ENCODE results near the gene SLC6A9.

Gene SLC6A9

DNA sequence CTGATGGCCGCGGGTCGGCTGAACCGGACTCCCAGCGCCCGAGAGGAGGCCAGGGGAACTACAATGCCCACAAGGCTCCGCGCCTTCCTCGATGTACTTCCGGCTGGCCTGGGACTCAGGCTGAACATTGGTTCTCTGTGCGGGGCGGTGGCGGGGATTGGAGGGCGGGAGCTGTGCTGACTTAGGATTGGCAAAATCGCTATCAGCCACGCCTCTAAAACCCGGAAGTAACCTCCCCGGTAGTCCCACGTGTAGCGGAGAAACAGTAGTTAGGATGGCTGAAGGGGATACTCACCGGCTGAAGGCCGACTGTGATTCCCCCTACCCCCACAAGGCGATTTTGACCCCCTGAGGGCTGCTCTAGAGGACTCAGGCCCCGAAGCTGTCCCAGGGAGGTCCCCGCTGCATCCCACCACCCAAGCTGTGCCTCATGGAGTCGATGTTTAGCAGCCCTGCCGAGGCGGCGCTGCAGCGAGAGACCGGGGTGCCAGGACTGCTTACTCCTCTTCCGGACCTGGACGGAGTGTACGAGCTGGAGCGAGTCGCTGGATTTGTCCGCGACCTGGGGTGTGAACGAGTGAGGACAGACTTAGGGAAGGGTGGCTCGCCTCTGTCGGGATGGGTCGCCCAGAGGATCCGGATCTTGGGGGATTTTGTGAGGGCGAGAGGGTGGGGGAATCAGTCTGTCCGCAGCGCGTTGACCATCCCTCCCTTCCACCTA, 61.4 kb downstream of the SLC6A9 start, which contains the start of gene DPH2:
Gene DPH2, plus strand, starts transcription at position 265 of the 721 bp plus-strand sequence. Its CDS starts 166 bp downstream, at position 431.
- DNase-seq (ENCODE audit: low read depth, low spot score) = peak; percentile 99

GRCh38 chr1:43969416-43969745, 61.9 kb downstream of the SLC6A9 start:
- DNase-seq (ENCODE audit: low read depth, low spot score) = no peak

GRCh38 chr1:43968348-43968948, 62.8 kb downstream of the SLC6A9 start:
- peak; percentile 54 for DNase-seq (ENCODE audit: low read depth, low spot score)

- DNase-seq (ENCODE audit: low read depth, low spot score) = no peak
These were observed 65.9 kb downstream of the SLC6A9 start for GRCh38 chr1:43965316-43965715.

DNA sequence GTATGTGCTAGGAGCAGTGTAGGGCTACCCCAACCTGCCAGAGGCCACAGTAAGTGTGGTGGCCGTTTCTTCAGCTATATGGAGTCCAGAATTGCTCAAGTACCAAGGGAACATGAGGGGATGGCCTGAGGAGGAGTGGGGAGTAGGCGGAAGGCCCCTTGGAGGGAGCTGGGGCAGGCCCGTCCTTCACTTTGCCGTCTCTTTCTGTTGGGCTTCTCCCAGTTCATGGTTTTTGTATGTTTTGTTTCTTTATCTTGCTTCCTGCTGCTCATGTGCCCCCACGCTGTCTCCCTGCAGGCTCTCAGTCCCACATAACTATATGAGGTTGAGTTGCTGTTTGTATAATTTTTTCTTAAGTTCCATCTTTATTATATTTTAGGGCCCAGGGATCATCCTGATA, 67.4 kb downstream of the SLC6A9 start:
- DNase-seq (ENCODE audit: low read depth, low spot score) = no peak

GRCh38 chr1:43963006-43963405, 68.3 kb downstream of the SLC6A9 start:
- DNase-seq (ENCODE audit: low read depth, low spot score) = no peak

DNA sequence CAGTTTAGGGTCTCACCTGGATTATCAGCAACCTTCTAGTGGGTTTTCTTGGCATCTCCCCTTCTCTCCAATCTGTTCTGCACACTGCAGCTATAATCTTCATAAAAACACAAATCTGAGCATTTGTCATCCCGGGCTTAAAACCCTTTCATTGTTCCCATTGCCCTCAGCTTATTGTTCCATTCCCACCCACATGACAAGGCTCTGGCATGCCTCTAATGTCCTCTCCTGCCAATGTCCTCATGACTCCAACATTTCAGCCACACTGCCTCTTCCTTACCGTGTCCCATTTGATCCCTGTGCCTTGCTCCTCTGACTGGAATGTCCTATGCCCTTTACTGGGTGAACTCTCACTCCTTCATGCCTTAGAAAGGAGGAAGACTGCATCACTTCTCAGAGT, 68.9 kb downstream of the SLC6A9 start:
- DNase-seq (ENCODE audit: low read depth, low spot score) = no peak

DNA sequence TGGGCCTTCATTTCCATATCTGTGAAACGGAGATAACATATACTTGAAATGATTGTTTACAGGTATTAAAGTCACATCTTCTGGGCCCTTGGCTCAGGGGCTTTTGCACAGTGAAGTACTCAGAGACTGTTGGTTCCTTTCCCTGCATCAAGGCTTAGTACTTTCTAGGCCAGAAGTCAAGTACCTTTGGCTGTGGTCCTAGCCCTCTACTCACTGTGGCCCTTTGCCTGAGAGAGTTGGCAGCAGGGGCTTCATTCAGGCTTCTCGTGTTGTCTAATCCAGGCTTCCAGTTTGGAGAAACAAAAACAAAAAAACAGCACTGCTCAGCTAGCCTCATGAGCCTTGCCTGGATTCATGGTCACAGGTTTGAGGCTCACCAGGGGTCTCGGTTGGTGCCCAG, 69.6 kb downstream of the SLC6A9 start:
- DNase-seq (ENCODE audit: low read depth, low spot score) = no peak

DNA sequence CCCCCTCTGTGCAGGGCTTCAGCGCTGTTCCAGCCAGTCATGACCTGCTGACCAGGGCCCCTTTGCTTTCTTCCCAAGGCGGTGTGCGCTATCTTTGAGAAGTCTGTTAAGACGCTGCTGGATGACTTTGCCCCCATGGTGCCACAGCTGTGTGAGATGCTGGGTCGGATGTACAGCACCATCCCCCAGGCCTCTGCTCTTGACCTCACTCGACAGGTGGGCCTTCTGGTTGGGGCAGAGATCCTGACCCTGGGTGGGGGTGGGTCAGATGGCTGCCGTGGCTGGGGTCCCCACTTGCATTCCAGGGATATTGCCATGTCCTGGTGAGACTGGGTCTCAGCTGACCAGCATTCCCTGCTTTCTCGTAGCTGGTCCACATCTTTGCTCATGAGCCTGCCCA, 70.5 kb downstream of the SLC6A9 start:
- no peak for DNase-seq (ENCODE audit: low read depth, low spot score)

- DNase-seq (ENCODE audit: low read depth, low spot score) = no peak
These were observed 72.7 kb downstream of the SLC6A9 start for GRCh38 chr1:43958351-43959255.

DNA sequence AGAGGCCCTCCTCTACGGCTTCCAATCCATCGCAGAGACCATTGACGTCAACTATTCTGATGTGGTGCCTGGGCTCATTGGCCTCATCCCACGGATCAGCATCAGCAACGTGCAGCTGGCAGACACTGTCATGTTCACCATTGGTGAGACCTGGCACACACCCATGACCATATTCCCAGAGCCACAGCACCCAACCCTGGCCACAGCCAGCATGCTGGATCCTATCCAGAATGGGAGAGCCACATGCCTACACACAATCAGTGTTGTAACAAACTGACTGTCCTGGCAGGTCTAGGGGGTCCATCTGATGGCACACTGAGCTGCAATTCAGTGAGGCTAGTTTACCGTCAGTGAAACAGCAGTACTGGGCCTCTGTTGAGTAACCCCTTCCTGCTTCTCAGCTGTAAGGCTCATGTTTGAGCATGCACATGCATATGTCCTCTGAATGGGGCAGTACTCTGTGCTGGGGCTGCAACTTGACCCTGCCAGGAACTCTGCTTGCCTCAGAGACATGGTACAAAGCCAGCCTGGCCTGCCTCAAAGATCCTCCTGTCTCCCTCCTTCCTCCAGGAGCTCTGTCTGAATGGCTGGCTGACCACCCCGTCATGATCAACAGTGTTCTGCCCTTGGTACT, 73.7 kb downstream of the SLC6A9 start:
- no peak for DNase-seq (ENCODE audit: low read depth, low spot score)

GRCh38 chr1:43956234-43956633, 75.0 kb downstream of the SLC6A9 start:
- no peak for DNase-seq (ENCODE audit: low read depth, low spot score)

- DNase-seq (ENCODE audit: low read depth, low spot score) = no peak
These were observed 77.2 kb downstream of the SLC6A9 start for GRCh38 chr1:43954036-43954435.

DNA sequence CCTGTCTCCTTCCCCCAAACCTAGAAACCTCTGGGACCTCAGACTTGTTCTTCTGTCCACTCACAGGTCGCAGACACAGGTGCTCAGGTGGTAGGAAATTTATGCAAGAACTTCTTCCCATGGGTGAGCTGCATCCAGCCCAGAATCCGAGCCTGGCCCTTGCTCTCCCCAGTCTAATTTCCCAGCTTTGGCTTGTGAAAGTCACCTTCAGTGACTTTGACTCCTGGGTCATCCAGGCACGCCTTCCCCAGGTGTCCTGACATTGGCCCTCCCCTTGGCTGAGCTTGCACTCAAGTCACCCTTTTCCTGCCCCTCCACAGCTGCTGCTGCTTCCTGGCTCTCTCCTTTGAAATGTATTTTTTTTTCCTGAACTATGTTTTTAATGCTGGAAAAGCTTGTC, 77.9 kb downstream of the SLC6A9 start:
- no peak for DNase-seq (ENCODE audit: low read depth, low spot score)

GRCh38 chr1:43952731-43953346, 78.4 kb downstream of the SLC6A9 start:
- peak; percentile 20 for DNase-seq (ENCODE audit: low read depth, low spot score)

- no peak for DNase-seq (ENCODE audit: low read depth, low spot score)
These were observed 80.0 kb downstream of the SLC6A9 start for GRCh38 chr1:43951021-43951985.

DNA sequence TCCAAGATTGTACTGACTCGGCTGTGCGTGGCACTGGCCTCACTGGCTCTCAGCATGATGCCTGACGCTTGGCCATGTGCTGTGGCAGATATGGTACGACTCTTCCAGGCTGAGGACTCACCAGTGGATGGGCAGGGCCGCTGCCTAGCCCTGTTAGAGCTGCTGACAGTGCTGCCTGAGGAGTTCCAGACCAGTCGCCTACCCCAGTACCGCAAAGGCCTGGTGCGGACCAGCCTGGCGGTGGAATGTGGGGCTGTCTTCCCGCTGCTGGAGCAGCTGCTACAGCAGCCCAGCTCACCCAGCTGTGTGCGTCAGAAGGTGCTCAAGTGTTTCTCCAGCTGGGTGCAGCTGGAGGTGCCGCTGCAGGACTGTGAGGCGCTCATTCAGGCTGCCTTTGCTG, 81.6 kb downstream of the SLC6A9 start:
- no peak for DNase-seq (ENCODE audit: low read depth, low spot score)

DNA sequence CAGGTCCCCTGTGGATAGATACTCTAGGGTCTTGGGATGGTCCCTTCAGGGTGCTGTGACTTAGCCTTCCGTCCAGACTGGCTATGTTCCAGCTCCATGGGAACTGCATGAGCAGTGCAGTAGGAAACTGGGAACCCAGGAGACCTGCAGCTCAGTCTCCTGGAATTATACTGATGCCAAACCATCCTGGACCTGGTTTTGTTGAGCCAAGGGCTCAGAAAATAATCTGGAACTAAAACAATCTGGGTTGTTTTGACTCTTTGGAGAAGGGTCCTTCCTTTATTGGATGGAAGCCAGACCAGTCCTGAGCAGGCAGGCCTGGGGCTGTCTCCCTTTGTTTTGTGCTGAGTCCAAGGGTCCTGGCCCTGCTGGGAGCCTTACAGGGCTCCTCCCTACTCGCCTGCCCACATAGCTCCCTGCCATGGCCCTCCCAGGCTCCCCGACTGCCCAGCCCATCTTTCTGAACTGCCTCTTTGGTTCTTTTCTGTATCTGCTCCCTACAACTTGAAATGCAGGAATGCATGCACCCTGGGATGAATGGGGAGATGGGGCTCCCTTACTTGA, 83.3 kb downstream of the SLC6A9 start:
- peak; percentile 21 for DNase-seq (ENCODE audit: low read depth, low spot score)

GRCh38 chr1:43947061-43947873, 84.0 kb downstream of the SLC6A9 start:
- no peak for DNase-seq (ENCODE audit: low read depth, low spot score)

All from astrocyte of the hippocampus (primary cell).